Left hindlimb (tissue), 1 donor: Measurements from ENCODE around the gene CDK14.

Experiments used
- DNase-seq: peaks from one replicate; pipeline ENCODE4 v3.0.0-alpha.2; 2018

The CDK14 gene

GRCh38 chr7:91240376-91240941 lies 644.3 kb downstream of the CDK14 start:
- DNase-seq, result no peak

DNA sequence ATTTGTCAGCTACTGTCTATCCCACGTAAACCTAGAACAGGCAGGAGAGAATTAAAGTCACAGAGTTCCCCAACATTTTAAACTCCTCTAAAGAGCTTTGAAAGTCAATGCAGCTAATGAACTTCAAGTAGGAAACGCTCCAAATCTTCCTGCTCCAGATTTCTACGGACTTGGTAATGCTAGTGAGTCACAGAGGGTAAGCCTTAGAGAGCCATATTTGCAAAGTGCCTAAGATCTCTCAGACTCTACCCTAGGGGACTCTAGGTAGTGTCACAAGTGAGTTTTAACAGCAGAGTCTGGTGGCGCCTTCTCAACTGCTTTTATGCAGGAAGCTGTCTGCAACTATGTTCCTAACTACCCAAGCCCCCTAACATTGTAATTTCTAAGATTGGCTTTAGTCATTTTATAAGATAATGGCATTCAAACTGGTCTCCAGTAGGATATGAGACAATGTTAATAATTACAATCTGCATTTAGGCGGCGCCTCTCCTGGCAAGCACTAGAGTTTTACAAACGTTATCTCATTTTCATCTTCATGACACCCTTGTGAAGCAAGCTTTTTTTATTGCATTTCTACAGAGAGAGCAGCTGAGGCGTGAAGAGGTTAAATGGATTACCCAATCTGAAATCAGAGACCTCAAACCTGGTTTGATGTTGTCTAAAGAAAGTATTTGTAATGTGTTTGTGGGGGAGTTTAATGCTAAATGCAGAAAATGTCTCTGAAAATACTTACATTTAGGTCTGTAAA lies 646.1 kb downstream of the CDK14 start:
- DNase-seq, result no peak

DNA sequence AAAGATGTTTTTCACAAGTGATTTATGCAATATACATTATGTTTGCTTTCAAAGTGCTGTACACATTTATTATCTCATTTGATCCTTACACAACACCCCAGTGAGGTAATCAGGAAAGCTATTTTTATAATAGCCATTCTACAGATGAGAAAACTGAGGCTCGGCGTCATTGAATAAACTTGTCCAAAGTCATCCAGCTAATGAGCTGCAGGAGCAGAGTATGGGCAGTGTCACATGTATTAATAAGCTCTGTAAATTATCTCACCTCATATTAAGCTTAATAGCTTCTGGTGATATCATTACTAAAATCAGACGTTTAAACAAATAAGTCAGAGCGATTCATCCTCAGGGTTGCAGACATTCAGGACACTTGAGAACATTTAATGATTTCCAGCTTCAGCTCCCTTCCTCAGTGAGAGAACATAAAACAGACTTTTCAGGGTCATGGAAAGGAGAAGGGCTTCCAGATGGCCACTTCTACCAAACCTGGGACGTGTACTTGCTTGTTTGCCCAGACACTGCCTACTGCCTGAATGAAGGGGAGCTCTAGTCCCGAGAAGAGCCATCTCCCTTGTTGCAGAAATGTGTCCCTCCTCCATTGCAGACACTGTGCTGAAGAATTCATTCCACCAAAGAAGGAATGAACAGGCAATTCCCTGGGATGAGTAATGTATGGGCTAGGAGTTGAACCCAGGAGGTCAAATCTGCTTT lies 647.6 kb downstream of the CDK14 start:
- DNase-seq, result no peak

GRCh38 chr7:91247500-91247899 lies 651.4 kb downstream of the CDK14 start:
- no peak for DNase-seq

GRCh38 chr7:91248996-91249395 lies 652.9 kb downstream of the CDK14 start:
- no peak for DNase-seq

DNA sequence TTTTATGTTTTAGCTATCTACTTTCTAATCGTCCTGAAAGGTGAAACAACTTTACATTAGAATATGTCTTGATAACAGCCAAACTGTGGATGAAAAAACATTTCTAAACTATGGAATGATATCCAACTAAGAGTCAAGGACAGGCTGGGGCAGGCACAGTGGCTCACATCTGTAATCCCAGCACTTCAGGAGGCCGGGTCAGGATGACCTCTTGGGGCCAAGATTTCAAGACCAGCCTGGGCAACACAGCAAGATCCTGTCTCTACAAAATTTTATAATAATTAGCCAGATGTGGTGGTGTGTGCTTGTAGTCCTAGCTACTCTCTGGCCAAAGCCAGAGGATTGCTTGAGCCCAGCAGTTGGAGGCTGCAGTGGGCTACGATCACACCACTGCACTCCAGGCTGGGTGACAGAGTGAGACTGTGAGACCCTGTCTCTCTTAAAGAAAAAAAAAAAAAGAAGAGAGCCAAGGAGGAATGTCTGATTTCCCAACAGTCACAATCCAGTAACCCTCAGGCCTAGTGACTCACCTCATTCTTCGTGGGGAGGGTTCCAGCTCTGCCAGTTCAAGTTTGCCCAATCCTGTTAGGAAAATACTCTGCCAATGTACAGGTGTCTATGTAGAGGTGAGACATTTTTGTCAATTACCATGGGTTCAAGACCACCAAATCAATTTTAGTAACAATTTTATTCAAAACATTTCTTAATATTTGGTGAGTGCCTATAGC lies 653.5 kb downstream of the CDK14 start:
- no peak for DNase-seq

GRCh38 chr7:91250706-91251105 lies 654.6 kb downstream of the CDK14 start:
- no peak for DNase-seq

GRCh38 chr7:91251877-91252276 lies 655.8 kb downstream of the CDK14 start:
- DNase-seq, result no peak
